ENCODE data around the gene TEX47. TPM values are rescaled to one million over a fixed set of nuclear protein-coding genes. Genes with fewer than 3 reads are reported as not detected.

TEX47 gene
- not detected in 2 replicates for total RNA-seq

DNA sequence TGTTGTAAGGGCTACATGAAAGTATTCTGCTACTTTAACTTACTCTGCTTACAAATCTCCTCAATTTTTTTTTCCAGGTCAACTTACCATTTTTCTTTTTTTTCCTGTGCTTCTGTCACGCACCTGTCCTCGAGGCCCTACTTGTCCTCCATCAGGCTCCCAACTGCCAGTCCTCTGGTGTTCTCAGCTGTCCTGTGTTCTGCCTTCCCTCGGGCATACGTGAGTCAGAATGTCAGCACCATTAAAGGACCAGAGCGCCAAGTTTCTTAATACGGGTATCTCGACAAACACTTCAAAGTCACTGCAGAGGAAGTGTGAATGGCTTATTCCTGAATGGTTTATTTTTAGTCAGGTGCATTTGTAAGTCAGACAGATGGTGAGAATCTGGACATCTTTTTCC, at the start of gene TEX47:
Gene TEX47, minus strand, starts transcription at position 185 of the 400 bp plus-strand sequence. CDS start 795 bp downstream, outside the sequence.
- no peak for DNase-seq (ENCODE audit: low read depth, low spot score)

DNA sequence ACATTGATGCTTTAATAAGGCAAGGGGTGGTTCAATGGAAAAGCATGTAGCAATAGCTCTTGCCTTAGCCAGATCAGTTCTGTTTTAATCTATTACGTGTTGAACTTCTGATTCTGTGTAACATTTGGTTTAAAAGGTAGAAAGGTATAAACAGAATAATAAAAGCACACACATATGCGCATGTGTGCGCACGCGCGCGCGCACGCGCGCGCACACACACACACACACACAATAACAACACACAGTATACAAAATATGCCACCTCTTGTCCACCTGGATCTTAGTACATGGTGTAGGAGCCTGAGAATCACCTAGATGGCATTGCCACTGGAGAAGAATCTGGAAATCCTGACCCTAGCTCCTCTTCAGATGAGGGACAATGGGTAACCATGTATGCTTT, 49.6 kb upstream of the TEX47 start:
- no peak for DNase-seq (ENCODE audit: low read depth, low spot score)

DNA sequence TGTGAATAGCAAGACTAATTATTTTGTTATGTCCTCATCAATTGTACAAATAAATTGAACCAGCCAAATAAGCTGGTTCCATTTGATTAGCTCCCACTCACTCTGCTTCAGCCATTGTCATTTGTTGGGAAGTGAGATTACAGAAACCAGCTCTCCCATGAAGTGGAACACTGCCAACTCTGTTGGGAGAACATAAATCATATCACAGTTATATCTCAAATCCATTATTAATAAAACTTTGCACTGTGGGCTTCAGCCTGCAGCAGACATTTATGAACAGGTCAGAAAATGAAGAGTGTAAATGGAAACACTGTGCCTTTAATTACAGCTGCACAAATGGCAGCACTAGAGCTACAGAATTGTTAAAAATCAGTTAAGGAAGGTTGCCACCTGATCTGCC, 46.7 kb upstream of the TEX47 start:
- DNase-seq (ENCODE audit: low read depth, low spot score): no peak

DNA sequence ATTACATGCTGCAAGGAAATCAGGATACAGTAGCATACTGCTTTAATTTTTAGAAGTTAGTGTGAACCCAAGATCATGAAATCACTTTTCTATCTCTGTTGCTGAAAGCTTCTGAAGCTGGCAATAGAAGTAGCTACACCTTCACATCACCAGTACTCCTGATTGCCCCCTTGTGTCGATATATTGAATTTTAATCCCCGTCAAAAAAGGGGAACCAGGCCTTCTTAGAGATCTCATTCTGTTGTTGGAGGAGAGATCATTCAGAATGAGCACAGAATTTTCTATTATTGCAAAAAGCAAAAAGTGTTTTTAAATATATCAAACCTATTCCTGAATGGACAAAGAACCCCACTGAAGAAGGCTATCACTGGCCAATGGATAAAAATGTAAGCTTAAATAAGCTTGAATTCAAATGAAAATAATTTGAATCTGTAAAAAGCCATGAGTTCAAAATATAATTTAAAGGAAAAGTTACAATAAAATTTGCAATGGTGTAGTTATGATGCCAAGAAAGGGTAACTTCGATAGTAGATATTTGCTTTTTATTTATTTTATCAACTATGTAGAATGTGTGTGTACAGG, 39.7 kb upstream of the TEX47 start:
- no peak for DNase-seq (ENCODE audit: low read depth, low spot score)

DNA sequence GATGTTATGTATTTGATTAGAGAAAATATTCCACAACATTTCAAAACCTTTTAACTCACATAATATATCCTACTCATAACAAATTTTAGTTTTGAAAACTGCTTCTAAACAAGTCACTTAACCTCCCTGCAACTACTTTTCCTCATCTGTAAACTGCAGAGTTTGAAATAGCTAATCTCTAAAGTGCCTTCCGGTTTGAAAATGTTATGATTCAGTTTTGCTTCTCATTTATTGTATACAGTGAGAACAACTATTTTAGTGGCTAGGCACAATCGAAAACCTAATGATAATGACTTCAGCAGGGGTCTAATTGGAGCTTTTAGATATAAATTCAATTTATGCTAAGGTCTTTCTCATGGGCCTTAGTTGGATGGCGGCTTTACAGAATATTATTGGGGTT, 30.7 kb upstream of the TEX47 start:
- DNase-seq (ENCODE audit: low read depth, low spot score): no peak

DNA sequence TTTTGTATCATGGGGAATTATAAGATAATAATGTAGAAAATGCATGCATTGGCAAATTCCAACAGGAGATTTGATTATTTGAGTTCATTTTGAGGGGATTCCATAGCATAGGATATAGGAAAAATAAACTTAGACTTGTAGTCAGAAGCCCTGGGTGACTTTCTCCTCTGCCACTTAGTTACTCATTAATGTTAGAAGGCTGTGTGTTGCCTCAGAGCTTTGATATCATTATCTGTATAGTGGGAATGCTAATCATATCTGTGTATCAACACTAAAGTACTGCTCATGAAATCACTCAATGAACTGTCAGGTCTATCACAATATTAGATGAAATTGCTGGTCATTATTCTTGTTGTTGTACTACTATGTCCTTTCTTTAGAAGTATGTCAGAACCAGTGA, 23.0 kb upstream of the TEX47 start:
- DNase-seq (ENCODE audit: low read depth, low spot score): no peak

DNA sequence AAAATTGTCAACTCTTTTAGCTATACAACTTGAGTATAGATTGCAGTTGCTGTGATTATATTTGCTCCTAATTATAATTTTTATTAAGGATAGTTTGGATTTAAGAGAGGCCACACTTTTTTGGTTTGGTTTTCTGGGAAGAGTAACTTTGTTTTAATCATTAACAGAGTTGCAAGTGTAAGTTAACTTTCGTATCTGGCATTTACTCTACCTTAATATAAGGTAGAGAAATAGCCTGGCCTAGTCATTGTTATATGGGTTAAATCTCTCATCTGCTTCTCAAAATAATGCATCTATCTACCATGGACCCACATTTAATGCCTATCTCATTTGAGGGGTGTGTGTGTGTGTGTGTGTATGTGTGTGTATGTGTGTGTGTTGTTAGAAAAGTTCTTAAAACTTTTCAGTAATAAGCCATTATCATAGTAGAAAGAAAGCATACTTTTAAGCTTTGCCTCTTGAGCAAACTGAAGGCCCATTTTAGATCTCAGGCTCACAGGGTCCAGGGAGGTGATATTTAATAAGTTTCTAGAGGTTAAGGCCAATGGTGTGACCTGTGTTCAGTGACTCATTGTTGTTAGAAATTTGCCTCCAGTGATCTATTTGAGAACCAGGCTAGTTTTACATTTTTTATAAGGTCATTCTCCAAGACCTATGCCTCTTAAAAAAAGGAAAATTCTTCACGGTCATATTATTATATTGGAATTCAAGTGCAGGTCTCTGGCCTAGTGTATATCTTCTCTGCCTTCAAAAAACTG, 10.9 kb upstream of the TEX47 start:
- no peak for DNase-seq (ENCODE audit: low read depth, low spot score)

DNA sequence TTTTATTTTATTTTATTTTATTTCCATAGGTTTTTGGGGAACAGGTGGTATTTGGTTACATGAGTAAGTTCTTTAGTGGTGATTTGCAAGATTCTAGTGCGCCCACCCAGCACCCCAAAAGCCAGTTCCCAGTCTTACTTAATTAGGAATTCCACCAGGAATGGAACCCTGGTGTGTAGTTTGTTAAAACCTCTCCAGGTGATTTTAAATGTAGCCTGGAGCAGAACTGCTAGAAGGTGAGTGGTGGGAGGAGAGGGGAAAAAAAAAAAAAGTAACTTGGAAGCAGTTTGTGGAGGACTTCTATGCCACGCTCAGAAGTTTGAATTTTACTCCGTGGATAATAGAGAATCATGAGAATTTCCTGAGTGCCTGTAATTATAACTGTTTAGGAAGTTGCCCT, 5.5 kb upstream of the TEX47 start:
- no peak for DNase-seq (ENCODE audit: low read depth, low spot score)

DNA sequence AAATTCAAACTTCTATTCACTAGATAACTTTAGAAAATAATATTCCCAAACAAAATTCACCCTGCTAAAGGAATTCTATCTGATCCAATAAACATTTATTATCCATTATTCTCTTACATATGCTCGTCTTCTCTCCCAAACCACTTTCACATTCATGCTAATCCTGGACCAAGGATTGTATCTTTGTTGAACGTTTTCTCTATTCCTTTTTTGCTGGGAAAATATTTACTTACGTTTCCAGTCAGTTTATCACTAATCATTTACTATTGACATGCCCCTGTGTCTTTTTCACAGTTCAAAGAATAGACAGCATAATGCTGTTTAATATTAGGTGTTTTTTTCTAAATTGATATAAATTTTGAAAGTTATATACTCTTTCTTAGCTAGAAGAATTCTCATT, 3.2 kb downstream of the TEX47 start:
- no peak for DNase-seq (ENCODE audit: low read depth, low spot score)

DNA sequence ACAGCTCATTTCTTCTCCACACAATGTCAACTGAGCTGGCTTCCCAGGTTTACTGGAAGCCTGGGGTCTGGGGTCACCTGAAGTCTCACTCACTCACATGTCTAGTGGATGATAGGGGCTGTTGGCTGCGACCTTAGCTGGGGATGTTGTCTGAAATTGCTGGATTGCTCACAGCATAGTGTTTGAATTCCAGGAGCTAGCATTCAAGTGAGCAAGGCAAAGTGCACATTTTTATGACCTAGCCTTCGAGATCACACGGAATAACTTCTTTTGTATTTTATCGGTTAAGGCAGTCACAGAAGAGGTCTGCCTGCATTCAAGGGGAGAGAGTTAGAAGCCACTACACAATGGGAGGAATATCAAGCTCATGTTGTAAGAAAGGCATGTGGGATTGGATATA, 3.6 kb downstream of the TEX47 start:
- DNase-seq (ENCODE audit: low read depth, low spot score): no peak

DNA sequence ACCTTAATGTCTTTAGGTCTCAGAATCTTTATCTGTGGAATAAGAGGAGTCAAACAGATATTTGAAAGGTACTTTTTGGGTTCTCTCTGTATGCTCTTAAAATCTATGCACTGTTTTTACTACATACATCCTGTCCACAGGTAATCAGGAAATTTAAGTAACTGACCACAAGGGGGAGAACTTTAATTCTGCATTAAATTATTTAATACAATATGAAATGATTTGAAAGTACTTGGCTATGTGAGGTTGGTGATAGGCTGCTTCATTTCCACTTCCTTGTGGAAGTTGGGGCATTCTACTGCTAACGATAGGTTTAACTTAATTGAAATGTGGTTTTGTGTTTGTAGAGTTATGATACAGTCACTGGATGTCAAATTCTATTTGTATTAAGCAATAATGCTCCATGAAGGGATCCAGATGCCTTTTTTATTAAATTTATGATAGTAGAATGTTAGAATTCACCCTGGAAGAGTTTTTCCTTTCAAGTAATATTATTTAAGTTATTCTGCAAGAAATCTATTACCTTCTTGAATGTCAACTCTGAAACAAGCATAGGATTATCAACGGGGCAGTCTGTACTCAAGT, 6.0 kb downstream of the TEX47 start:
- DNase-seq (ENCODE audit: low read depth, low spot score): no peak

DNA sequence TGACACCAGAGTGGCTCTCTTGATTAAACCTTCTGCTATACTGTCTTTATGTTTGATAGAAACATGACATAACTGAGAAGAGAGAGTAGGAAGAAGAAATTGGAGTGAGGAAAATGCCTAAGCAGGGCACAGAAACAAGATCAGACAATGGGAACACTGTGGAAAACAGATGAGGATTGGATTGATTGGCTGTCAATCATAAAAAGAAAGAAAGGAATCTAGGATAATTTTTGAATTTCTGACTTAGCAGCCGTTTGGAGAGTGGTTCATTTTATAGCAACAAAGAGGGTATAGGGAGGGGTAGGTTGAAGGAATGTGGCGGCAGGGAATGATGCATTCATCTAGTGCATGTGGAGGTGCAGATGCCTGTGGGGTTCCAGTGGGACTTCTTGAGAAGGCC, 7.8 kb downstream of the TEX47 start:
- no peak for DNase-seq (ENCODE audit: low read depth, low spot score)

DNA sequence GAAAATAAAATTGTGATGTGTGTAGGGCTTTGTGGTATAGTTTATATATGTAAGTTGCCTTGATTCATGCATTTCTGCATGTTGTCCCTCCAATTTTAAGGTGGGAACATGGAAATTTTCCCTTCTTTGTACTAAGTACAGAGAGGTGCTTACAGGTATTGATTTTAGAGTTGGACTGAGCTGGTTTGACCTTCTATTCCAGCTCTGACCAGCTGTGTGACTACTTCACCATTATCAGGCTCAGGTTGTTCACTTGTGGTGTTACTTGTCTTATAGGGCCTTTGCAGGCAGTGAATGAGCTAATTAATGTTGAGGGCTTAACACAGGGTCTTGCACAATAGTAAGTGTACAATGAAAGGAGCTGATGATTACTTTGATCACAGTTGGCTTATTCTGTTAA, 19.7 kb downstream of the TEX47 start:
- no peak for DNase-seq (ENCODE audit: low read depth, low spot score)

DNA sequence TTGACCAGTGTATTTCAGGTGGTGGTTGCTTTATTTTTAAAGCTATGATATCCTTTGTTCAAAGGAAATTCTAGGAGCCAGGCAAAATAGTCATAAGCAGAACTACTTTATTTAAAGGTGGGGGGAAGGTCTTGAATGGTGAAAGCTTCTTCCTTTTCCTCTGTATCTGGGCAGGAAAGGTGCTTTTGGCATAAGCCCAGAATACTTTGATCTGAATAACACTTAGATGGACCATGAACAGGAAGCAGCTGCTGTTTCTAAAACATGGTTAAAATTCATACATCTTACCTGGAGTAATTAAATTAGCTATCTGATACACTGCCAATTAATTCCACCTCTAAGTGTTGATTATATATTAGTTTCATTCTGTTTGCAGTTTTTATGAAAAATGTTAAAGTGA, 22.8 kb downstream of the TEX47 start:
- DNase-seq (ENCODE audit: low read depth, low spot score): no peak

DNA sequence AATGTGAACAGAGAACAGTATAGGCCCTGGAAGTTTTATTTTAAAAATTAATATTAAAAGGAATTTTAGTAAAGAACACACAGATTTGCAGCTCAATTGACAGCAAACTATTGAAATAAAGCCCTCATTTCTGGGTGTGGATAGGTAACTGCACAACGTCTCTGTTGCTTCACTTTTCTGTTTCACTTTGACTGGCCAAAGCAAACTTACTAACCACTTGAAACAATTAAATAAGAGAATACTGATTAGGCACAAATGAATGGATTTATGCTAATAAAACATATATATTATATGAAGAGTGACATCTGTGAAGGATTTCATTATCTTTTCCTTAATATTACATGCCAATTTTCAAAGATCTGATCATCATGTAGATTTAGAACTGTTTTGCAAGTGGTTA, 24.1 kb downstream of the TEX47 start:
- no peak for DNase-seq (ENCODE audit: low read depth, low spot score)

DNA sequence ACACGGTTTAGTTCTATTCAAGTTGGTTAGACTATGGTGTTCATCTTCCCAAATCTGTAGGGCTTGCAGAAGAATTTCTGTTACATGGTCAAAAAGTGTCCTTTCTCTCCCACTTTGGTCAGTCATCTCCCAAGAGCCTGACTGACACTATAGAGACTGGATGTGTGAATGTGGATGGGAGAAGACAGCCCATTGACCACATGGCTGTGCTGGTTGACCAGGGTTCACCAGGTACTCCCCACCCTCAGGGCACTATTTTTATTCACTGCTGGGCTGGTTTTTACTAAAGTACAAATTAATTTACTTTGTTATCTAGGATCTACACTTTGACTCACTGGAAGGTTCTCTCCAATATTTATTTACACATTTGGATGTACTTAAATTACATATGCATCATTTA, 33.8 kb downstream of the TEX47 start:
- DNase-seq (ENCODE audit: low read depth, low spot score): no peak

DNA sequence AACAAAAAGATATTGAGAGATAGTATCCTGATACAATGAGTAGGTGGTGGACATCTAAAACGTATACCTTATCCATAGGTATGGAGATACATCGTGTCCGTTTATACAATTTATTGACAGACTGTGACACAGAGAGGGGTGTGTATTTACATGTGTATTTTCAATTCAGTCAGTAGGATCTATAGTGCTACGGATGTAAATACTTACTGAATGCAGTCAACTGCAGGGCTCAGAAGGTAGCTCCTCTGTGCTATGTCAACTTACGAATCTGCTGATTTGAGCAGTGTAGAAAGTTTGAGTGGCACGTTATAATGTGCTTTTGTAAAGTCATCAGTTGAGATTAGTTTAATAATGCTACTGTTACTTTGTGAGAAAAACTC, 35.4 kb downstream of the TEX47 start:
- no peak for DNase-seq (ENCODE audit: low read depth, low spot score)

DNA sequence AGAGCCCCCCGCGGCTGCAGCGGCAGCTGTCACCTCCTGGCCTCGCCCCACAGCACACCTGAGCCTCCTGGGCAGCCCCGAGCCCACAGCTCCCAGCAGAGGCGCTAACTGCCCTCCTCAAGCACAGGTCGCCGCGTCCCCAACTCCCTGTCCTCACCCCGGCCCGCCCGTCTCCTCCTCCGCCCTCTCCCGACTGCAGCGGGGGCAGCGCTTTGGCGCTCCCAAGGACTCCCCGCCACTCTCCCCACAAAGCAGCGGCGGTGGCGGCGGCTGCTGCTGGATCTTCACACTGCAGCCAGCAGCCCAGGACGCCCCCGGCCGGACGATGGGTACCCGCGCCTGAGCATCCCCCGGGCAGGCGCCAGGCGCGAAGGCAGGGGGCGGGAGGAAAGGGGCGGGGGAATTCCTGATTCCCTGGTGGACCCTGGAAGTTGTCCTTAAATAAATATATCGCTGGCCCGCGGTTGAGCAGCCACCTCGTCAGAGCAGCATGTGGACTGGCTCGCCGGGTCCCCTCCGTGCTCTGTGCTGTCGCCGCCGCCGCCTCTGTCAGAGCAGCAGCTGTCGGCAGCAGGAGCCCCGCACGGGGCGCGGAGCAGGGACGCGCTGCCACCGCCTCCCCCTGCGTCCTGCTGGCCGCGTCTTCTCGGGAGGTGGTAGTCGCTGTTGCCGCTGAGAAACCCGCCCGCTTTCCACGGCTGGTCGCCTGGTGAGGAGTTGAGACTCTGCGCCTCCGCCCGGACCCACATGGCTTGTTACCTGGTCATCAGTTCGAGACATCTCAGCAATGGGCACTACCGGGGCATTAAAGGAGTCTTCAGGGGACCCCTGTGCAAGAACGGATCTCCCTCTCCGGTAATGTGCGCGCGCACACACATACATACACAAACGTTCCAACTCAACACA, 36.1 kb downstream of the TEX47 start, which contains the start of gene ZNF804B:
Gene ZNF804B, plus strand, starts transcription at position 471 of the 906 bp plus-strand sequence. Its CDS starts 277 bp downstream, at position 748.
- DNase-seq (ENCODE audit: low read depth, low spot score): no peak

DNA sequence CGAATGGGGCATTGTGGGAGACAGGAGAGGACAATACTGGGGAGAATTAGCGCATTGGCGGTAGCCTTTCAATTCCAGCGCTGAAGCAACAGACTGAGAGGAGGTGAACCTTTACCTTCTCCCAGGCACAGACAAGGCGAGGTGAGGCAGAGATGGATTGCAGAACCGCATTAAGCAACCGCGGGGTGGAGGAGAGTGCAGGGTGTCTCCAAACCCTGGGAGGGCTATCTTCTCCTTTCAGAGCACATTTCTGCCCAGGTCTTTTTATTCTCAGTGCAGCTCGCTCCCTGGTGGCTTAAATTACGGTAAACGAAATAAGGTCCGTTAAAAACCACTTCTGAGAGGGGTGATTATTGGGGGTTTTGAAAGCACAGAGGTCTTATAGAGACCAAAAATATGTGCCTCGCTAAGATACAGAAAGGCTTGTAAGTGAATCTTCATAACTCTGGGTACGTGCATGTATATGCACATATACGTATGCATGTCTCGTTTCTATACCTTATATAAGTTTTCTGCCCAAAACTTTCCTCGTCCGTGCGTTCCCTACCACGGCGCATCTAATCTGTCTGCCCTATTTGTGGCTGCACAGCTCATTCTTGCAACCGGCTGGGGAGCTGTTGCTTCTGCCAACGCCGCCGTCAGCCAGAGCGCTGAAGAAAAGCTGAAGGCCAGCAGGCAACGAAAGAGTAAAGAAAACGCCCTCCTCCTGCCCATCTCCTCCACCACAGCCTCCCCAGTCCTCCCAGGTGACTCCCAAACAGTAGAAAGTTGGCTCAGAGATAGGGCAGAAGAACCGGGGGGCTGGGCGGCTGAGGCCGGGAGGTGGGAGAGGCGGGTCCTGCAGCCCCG, 36.9 kb downstream of the TEX47 start:
- DNase-seq (ENCODE audit: low read depth, low spot score): no peak

DNA sequence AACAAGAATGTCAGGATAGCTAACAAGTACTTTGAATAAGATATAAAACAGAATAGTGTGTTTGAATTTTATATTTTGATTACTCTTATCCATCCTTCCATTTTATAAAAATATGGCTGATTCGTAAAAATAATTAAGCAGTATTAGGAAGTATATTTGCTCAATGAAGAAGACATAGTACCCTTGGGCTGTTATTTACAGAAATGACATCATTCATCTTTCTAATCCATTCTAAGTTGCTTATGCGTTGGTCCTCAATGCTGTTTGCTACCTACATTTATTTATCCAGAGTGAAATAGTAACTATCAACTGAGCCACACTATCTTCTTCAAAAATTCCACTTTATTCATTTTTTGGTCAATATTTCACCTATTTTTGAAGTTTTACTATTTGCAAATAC, 38.2 kb downstream of the TEX47 start:
- no peak for DNase-seq (ENCODE audit: low read depth, low spot score)

DNA sequence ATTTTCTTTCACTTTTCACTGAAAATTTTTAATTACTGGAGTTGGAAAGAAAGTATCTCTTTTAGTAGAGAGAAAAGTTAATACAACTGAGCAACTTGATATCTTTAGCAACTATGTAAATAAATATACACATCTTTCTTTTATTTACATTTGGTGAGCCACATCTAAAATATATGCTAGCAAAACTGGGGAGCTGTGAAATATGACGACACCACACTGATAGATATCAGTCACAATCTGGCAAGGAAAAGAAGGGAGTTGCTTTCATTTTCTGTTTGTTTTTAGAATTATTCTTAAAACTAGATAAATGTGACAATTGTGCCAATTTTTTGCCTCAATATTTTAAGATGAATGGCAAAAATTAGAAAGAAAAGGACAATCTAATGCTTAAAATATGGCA, 38.7 kb downstream of the TEX47 start:
- DNase-seq (ENCODE audit: low read depth, low spot score): no peak

Measured in pulmonary artery endothelial cell (primary cell).